GM06990 (cell line): ENCODE results near the gene MEGF11.

Source experiments
- DNase-seq: peaks from one replicate; pipeline ENCODE4 v3.0.0-alpha.2; 2011; ENCODE audit not compliant: insufficient read length; ENCODE audit errors: extremely low read depth
- H3K27me3 ChIP-seq: replicated peaks from 2 replicates; pipeline ENCODE4 v1.6.0; 2011; ENCODE audit warnings: low read length; ENCODE audit not compliant: control insufficient read depth, insufficient read depth
- H3K36me3 ChIP-seq: 2 replicates; pipeline ENCODE4 v1.5.1; 2011; ENCODE audit warnings: low read length; ENCODE audit not compliant: control insufficient read depth, insufficient read depth
- H3K4me3 ChIP-seq: replicated peaks from 2 replicates; pipeline ENCODE4 v1.5.1; 2011; ENCODE audit warnings: low read depth, mild to moderate bottlenecking, control low read depth, low read length
- CTCF ChIP-seq: IDR thresholded peaks from 2 replicates; pipeline ENCODE4 v1.5.1; 2011; ENCODE audit warnings: low read length, control low read depth, mild to moderate bottlenecking, inconsistent platforms; ENCODE audit not compliant: insufficient read depth, poor library complexity, severe bottlenecking

Gene MEGF11

GRCh38 chr15:65918945-65919344 is 334.6 kb downstream of the MEGF11 start:
- no peaks in the 10 kb centered on the region for H3K27me3 ChIP-seq
- H3K36me3 ChIP-seq: no peaks in the 10 kb centered on the region; the same call in 1 of the 2 replicates
- no peak for TF ChIP-seq CTCF
- no peak for DNase-seq
- H3K4me3 ChIP-seq: no peak overlapping the region

GRCh38 chr15:65918357-65918920 is 335.1 kb downstream of the MEGF11 start:
- H3K27me3 ChIP-seq: no peaks in the 10 kb centered on the region
- no peak overlapping the region for H3K4me3 ChIP-seq
- no peak for TF ChIP-seq CTCF
- H3K36me3 ChIP-seq: no peaks in the 10 kb centered on the region; the same call in 1 of the 2 replicates
- DNase-seq: no peak

GRCh38 chr15:65917936-65918335 is 335.6 kb downstream of the MEGF11 start:
- Histone ChIP-seq H3K27me3 (no peaks in the 10 kb centered on the region), H3K36me3 (no peaks in the 10 kb centered on the region; the same call in 1 of the 2 replicates), H3K4me3 (no peak overlapping the region)
- no peak for DNase-seq
- TF ChIP-seq CTCF: no peak

- Histone ChIP-seq H3K4me3 (no peak overlapping the region), H3K36me3 (no peaks in the 10 kb centered on the region; the same call in 1 of the 2 replicates), H3K27me3 (no peaks in the 10 kb centered on the region)
- no peak for TF ChIP-seq CTCF
- DNase-seq: no peak
Observed at GRCh38 chr15:65917407-65917756, 336.2 kb downstream of the MEGF11 start.

- Histone ChIP-seq H3K36me3 (no peaks in the 10 kb centered on the region; the same call in 1 of the 2 replicates), H3K27me3 (no peaks in the 10 kb centered on the region), H3K4me3 (0 out of 2 replicates have a peak overlapping the region, but pooled peaks have one; percentile 1)
- peak; percentile 72 for DNase-seq
- TF ChIP-seq CTCF: peak; percentile 72
Observed at GRCh38 chr15:65916664-65917406, 336.7 kb downstream of the MEGF11 start.
